NCI-H345 treated with DMSO at 0.1 percent for 48 hours (cell line): ENCODE results near the gene CLK3.
"Not testable (repeated sequence)": the region's sequence is repeated elsewhere in the genome, so short reads cannot be mapped to it uniquely, and the experiment has no call there.

Experiments used
- DNase-seq: peaks from one replicate; lab custom pipeline; 2025; ENCODE audit not compliant: unreplicated experiment; lab: John Stamatoyannopoulos, UW

CLK3 gene

DNA sequence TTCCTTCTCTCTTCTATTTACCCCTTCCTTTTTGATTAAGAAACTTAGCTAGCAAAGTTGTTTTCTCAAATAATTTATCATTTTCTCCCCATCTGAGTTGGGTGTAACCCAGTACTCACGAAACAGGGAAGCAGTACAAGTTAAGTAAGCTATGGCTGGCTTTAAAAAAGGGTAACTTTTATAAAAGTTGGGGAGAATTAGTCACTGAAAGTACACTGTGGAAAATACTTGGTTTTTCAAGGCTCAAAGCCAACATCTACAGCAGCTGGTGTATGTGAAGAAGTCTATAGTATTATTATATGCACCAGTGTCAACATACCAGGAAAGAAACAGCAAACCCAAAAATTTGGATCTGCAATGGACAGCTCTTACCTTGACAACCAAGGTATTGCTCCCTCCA lies 25.5 kb downstream of the CLK3 start:
- DNase-seq = no peak

DNA sequence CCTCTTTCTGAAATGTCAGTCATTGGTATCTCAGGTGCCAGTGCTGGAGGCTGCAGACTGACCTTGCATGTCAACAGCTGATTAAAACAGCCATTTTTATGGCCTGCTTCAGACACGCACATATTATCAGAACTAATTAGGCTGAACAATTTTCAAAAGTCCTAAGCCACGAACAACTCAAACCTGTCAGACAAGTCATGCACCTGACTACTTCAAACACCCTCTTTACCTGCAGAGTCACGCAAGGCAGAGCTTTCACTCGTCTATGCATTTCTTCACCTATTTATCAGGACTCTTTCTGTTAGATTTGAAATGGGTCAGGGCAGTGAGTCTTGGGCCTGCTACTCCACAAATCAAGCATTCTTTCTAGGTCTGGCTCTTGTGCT lies 26.7 kb downstream of the CLK3 start:
- DNase-seq = peak; percentile 83

DNA sequence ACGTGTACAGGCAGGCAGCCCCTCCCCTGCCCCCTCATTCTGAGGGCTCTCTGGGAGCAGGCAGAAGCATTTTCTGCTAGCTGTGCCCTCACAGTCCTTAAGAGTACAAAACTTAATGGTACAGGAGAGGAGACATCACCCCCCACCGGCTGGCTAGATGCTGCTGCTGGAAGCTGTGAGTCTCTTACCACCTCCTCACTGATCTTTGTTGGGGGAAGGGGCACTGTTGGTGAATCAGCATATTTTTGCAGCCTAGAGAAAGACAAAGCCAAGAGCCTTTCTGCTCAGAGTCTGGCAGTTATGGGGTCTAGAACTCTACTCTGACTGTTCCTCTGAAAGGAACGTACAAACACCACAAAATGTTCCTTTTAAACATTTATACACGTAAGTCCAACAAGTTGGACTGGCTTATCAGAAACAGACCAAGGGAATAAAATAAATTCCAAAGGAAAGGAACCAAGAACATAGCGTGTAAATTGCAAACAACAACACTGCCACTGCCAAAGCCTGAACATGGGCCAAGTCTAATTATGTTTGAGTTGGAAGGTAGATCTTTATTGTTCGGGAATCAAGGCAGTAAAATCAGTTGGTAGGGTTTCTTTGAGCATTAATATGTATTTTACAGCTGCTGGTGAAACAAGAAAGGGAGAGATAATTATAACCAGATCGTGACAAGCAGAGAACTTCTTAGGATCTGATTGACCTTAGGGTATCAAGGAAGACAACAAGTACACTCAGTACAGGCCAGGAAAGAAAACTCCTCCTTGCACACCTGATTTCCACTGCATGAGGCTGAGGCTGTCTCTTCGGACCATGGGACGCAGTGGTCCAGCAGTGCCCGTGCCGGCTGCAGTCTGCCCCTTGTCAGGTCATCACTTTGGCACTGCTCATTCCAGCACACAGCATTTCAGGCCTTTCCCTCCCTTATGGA lies 27.4 kb downstream of the CLK3 start:
- DNase-seq = no peak

DNA sequence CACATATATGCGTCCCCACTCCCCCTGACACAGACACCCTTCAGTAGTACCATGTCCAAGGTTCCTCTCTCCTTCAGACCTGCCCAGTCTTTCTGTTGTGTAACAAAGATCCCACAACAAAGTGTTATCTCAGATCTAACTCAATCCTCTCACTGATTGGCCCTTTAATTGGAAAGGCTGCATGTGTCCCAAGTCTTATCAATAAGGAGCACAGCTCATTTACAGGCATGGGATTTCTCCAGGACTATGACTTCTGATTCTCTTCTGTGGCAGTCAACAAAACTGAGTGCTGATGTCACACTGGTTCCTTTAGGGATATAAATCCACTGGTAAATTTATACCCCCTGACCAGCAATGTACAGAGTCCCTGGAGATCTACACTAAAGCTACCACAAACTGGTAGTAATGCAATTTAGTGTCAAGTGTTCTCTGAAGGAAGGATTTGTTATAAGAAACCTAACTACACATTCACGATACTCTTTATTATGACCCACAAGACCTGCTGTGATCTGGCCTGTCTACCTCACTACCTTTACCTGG lies 28.1 kb downstream of the CLK3 start:
- no peak for DNase-seq

DNA sequence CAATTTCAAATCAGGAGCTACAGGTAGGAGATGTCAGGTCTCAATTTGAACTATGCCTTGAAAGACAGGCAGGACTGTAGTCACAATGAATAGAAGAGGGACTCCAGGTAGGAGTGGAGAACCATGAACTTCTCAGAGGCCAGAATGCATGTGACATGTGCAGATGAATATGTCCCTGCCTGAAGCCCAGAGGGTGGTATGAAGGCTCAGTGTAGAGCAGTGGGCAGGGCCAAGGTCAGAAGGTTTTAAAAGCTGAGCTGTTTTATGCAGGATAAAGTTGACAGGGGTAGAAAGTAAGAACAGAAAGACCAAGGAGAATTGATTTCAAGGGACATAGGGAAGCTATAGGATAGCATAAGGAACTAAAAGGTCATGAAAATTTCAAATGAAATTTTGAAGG lies 30.8 kb downstream of the CLK3 start:
- DNase-seq = no peak

DNA sequence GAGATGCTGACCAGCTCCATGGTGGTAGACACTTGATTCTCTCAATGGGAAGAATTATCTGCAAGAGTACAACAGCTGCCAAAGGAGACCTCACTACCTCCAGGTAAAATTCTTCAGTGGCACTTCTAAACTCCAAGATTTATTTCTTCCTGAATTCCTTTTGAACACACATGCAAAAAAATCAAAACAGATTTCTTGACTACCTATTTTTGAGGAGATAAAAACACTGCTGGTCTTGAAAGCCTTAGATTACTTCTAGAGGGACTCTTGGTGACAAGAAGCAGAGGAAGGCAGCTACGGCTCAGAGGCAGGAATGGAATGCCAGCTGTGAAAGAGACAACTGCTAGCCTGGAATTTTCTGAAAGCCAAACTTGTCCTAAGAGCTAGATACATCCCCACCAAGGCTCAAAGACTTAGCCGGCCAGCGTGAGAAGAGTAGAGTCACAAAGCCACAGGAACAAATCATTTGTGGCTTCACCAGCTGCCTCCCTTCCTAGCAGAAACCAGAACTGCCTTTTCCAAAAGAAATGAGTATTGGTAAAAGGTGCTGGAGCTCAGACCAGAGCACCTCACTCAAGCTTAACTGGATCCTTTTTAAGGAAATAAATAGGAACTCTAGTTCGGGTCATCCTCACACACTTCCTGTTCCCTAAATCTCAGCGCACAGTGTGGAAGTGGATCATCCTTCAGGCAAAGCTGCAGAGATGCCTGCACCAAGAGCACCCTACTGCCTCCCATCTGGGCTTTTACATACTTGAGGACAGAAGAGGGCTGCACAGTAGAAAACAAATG lies 32.6 kb downstream of the CLK3 start:
- no peak for DNase-seq

DNA sequence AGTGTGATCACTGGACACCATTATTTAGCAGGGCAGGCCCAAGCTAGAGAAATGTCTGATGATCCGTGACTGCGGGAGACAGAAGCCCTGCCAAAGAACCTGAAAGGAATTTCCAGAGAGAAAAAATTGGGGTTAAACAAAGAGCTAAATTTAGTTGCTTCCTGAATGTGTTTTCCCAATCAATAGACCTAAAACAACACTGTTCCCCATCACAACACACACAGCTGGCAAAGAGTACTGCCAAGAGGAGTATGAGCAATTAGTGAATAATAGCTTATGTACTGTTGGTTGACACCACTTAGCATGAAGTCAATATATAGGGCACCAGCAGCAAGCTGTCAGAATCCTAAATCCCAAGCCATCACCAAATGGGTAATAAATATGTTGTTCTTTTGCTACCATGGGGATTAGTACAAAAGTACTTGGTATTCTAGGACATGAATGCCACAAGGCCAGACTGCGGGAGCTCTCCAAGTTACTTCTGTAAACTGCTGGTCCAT lies 35.7 kb downstream of the CLK3 start:
- peak; percentile 61 for DNase-seq

DNA sequence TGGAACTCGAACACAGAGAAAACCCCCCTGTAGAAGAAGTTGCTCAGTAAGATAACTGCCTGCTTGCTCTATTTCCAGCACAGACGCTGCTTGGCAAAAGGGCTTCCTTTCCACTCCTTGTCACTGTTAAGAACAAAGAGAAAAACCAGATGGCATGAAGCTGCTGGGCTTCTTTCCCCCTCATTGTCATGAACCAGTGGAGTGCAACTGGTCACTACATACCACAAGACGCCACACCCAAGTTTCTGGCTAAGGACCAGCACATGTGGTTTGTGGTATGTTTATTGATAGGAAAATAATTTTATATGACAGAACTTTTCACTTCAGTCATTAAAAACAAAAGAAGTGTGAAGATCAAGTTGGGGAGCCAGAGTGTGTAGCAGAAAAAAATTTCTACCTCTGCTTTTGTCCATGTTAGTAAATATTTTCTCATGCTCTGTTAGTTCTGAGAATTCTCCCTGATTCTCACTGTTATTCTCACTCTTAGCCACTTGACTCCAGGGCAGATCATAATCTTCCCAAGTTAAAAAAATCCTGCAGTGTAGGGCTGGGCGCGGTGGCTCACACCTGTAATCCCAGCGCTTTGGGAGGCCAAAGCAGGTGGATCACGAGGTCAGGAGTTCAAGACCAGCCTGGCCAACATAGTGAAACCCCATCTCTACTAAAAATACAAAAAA lies 37.9 kb downstream of the CLK3 start:
- no peak for DNase-seq

DNA sequence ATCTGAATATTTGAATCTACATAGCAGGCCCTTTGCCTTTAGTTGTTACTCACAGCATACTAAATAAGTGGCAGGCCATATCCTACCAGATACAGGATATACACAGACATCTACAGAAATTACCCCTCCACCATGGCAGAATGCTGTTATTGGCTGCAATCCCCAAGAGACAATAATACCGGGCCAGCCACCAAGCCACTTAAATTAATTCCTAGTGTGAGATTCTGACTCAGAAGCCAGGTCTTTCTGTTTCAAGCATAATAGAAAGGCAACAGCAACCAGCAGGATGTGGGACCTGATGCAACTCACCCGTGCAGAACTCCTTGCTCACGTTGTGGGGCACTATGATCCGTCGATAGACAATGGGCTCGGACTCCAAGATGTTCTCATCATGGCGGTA lies 39.8 kb downstream of the CLK3 start:
- peak; percentile 43 for DNase-seq

DNA sequence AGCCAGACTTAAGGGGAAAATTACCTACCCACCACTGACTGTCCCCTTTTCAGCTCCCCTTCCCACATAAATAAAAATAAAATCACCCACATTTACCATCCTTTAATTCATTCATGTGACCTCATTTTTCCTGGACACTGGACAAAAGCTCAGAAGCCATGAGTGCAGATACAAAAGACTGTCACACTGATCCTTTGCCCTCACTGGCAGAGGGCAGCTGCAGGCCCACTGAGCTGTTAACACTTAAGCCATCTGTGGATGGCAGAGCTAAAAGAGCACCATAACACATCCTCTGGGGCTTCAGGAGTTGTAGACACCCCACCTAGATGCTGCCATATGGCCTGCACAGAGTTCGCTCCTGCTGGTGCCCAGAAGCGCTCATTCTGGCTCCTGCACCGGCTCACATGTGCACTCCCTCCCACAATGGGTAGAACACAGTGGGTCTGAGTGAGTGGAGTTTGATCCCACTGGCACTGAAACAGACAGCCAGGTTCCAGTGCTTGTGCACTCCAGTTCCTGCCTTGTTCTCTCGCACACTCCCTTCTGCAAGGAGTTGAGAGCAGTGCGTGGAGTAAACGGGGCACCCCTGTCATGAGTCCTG lies 41.4 kb downstream of the CLK3 start:
- DNase-seq = no peak

DNA sequence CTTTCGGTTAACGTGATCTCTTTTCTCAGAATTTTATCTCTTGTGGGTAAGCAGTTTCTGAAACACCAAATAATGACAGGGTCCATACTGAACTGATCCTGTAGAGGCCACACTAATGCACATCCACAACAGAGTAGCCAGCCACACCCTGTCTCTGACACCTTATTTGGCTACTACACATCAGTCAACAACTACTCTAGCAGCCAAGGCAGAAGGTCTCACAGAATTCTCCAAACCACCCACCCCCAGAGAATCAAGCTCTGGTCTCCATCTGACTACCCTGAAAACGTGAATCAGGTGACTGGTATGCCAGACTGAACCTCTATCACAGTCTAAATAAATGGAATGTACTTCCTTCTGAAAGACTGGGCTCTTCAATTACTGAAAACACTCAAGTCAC lies 42.2 kb downstream of the CLK3 start:
- no peak for DNase-seq

DNA sequence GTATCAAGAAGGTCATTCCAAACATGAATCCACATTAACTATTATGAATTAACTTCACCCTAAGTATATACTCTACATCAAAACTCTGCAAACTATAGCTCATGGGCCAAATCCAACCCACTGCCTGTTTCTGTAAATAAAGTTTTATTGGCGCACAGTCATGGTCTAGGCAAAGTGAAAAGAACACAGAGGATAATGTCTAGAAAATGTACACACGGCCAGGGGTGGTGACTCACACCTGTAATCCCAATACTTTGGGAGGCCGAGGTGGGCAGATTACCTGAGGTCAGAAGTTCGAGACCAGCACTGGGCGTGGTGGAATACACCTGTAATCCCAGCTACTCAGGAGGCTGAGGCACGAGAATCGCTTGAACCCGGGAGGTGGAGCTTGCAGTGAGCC lies 45.6 kb downstream of the CLK3 start:
- DNase-seq = not testable (repeated sequence)

DNA sequence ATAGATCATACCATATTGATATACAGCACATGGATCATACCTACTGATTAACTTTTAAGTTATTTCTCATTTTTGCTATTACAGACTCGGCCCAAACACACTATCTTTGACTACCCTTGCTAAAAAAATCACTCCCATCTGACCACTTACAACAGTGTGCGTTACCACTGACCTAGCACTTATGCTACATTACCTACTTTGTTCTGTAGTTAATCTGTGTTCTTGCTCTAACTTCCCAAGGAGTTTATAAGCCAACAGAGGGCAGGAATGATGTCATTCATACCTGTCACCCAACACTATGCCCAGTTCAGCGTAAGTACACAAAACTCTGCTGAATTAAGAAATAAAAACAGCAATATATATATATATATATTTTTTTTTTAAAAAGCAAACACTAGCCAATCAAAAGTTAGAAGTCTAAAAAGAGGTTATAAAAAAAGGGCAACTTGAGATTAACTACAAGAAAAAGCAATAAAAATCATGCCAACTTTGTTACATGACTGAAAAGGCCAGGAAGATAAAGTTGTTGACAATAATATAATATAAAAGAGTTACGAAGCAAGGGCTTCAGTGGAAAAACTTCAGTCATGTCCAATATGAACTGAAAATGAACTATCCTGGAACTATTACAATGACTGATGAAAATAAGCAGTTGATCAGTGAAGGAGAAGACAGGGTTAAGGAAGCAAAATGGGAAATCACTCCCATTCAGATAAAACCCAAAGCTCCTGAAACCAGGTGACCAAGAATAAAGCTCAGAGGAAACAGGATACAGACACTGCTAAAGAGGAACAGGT lies 46.6 kb downstream of the CLK3 start:
- DNase-seq = no peak

DNA sequence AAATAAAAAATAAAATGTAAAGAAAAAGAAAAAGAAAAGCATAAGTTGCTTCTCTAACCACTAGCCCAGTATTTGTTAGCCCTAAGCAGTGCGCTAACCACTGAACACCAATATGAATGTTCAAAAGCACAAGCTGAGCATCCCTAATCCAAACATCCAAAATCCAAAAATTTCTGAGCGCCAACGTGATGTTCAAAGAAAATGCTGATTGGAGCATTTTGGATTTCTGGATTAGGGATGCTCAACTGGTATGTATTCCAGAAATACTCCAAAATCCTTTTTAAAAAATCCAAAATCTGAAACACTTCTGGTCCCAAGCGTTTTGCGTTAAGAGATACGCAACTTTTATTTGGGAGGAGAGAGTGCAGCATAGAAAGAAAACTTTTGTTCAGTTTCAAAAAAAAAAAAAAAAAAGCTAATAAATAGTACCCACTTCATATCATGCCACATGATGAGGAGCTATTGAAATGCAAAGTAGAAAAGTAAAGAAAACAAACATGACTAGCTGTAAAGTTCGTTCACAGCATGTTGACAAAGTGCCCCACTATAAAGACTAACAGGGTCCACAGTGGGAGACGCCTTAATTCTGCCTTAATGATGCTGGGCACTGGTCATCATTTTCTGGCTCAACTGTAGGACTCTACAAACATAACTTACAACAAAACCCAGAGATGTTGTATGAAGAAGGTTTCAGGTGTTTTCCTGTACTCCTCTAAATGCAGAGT lies 47.8 kb downstream of the CLK3 start:
- no peak for DNase-seq

DNA sequence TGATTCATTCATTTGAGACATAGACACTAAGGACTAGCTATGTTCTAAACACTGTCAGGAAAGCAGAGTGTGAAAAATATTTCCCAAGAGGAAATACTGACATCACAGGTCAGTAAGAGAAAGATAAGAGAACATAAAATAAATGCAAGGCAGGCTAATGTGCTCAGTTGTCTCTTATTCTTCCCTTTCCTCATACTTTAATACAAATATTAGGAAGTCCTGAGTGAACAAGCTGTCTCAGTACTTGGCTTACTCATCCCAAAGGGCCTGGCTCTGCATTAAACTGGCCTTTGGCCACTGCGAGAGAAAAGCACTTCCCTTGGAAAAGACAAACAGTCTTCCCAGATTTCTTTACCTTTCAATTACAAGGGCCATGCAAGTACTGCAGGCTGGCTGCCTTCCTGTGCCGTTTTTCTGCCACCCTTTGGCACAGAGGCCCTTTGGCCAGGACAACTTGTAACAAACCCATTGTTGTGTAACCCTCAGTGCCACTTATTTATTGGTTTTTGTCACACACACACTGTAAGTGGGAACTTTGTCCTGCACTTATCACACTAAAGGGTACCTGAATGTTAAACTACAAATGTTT lies 48.5 kb downstream of the CLK3 start:
- DNase-seq = no peak

DNA sequence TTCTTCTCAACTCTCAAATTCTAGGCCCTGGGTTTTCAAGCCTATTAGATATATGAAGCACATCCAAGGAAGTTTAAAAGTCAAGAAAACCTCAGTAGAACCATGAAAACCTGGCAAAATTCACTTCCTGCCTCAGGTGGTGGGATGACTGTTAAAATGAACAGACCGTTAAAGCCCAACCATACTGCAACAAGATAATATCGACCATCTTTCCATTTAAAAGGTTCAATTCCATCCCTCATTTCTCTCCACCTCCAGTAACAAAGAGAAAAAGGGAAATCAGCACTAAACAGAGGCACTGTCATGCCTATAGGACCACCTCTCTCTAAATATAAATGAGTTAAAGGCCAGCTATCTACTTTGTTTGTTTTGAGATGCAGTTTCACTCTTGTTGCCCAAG lies 49.0 kb downstream of the CLK3 start:
- no peak for DNase-seq

DNA sequence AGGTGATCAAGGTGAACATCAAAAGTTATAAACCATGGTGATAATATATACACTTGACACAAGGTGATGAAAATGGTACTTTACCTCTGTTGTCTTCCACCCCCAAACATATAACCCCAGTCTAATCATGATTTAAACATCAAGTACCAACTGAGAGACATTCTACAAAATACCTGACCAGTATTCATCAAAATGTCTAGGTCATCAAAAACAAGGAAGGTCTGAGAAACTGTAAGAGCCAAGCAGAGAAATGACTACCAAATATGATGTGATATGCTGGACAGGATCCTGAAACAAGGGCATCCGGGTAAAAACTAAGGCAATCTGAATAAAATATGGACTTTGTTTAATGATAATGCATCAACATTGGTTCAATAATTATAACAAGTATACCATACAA lies 52.3 kb downstream of the CLK3 start:
- DNase-seq = no peak

DNA sequence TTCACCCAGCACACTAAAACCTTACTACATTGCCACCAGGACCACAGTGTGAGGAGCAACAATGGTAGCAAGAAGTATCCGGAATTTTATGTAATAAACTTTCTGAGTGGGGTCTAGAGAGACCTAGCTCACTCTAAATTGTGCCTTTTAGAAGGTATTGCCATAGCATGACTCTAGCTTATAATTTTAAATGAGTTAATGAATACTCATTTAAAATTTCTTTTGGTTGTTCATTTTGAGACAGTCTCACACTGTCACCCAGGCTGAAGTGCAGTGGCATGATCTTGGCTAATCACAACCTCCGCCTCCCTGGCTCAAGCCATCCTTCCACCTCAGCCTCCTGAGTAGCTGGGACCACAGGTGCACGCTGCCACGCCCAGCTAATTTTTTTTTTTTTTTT lies 54.0 kb downstream of the CLK3 start:
- DNase-seq = no peak

DNA sequence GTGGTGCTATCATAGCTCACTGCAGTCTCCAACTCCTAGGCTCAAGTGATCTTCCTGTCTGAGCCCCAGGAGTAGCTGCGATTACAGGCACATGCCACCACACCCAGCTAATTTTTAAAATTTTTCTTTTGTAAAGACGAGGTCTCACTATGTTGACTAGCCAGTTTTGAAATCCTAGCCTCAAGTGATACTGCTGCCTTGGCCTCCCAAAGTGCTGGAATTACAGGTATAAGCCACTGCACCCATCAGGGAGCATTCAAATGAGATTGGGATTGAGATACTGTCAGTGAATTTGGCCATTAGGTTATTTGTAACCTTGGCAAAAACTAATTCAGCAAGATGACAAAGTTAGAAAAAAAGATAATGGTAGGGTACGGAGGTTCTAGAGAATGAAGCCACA lies 58.5 kb downstream of the CLK3 start:
- DNase-seq = no peak
